ENCODE results near the gene CPSF6.

DNA sequence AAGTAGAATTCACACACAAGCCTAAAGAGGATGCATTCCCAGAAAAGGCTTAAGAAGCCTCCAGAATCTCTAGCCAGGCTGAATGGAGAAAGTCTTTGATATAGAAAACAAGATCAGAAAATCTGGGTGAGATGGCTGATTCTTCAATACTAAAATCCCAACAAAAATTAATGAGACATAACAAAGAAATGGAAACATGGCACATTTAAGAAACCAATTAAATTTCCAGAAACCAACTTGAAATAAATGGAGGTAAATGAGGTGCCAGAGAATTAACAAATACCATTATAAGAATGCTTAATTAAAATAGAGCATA is 51.9 kb downstream of the CPSF6 start:
- no peak for TF ChIP-seq POLR2A (IDR thresholded peaks at IDR 0.05; ENCODE audit: low read depth, low read length)
- TF ChIP-seq, protein P1, sequence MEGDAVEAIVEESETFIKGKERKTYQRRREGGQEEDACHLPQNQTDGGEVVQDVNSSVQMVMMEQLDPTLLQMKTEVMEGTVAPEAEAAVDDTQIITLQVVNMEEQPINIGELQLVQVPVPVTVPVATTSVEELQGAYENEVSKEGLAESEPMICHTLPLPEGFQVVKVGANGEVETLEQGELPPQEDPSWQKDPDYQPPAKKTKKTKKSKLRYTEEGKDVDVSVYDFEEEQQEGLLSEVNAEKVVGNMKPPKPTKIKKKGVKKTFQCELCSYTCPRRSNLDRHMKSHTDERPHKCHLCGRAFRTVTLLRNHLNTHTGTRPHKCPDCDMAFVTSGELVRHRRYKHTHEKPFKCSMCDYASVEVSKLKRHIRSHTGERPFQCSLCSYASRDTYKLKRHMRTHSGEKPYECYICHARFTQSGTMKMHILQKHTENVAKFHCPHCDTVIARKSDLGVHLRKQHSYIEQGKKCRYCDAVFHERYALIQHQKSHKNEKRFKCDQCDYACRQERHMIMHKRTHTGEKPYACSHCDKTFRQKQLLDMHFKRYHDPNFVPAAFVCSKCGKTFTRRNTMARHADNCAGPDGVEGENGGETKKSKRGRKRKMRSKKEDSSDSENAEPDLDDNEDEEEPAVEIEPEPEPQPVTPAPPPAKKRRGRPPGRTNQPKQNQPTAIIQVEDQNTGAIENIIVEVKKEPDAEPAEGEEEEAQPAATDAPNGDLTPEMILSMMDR (conservative IDR thresholded peaks at IDR 0.05; ENCODE audit: low read depth, low read length), result no peak
- no peak for TF ChIP-seq FOS (IDR thresholded peaks at IDR 0.05; ENCODE audit: low read depth, low read length)
- no peak for TF ChIP-seq NFE2L2 (IDR thresholded peaks at IDR 0.05; ENCODE audit: low read depth, low read length)
- TF ChIP-seq RFX5 (IDR thresholded peaks at IDR 0.05; ENCODE audit: low read depth, low read length), result no peak
- TF ChIP-seq, protein P2, sequence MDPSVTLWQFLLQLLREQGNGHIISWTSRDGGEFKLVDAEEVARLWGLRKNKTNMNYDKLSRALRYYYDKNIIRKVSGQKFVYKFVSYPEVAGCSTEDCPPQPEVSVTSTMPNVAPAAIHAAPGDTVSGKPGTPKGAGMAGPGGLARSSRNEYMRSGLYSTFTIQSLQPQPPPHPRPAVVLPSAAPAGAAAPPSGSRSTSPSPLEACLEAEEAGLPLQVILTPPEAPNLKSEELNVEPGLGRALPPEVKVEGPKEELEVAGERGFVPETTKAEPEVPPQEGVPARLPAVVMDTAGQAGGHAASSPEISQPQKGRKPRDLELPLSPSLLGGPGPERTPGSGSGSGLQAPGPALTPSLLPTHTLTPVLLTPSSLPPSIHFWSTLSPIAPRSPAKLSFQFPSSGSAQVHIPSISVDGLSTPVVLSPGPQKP (IDR thresholded peaks at IDR 0.05; ENCODE audit: borderline replicate concordance, low read depth, low read length), result no peak
- no peak for TF ChIP-seq RAD21 (IDR thresholded peaks at IDR 0.05; ENCODE audit: low read length)
- TF ChIP-seq MAFK (IDR thresholded peaks at IDR 0.05; ENCODE audit: low read depth, low read length), result no peak
- no peak for TF ChIP-seq BHLHE40 (IDR thresholded peaks at IDR 0.05; ENCODE audit: low read depth, low read length)
- TF ChIP-seq, protein P3, sequence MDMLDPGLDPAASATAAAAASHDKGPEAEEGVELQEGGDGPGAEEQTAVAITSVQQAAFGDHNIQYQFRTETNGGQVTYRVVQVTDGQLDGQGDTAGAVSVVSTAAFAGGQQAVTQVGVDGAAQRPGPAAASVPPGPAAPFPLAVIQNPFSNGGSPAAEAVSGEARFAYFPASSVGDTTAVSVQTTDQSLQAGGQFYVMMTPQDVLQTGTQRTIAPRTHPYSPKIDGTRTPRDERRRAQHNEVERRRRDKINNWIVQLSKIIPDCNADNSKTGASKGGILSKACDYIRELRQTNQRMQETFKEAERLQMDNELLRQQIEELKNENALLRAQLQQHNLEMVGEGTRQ (IDR thresholded peaks at IDR 0.05; ENCODE audit: low read depth, low read length), result no peak

Measured in IMR-90 (cell line).